LNCaP clone FGC (cell line): ENCODE measurements around the gene MICAL2.

Experiments used
- DNase-seq: peaks from one replicate; pipeline ENCODE4 v3.0.0-alpha.2; 2011; ENCODE audit warnings: low read depth
- H3K4me3 ChIP-seq: 2 replicates; pipeline ENCODE4 v1.5.1; 2011; ENCODE audit warnings: mild to moderate bottlenecking, low read depth, low read length, control low read depth
- CTCF ChIP-seq: IDR thresholded peaks from 2 replicates; pipeline ENCODE4 v1.5.1; 2012; ENCODE audit warnings: mild to moderate bottlenecking; ENCODE audit not compliant: control insufficient read depth, insufficient read depth; ENCODE audit errors: extremely low read depth

Gene MICAL2

GRCh38 chr11:12232160-12232559, 121.8 kb downstream of the MICAL2 start:
- DNase-seq, result no peak
- no peak overlapping the region for H3K4me3 ChIP-seq
- no peak for TF ChIP-seq CTCF

- no peak for TF ChIP-seq CTCF
- peak; percentile 88 for DNase-seq
Measured at GRCh38 chr11:12232817-12233601, 122.6 kb downstream of the MICAL2 start.

GRCh38 chr11:12233602-12233925, 123.2 kb downstream of the MICAL2 start:
- no peak for TF ChIP-seq CTCF
- DNase-seq, result no peak

More at GRCh38 chr11:12232817-12233601, 122.6 kb downstream of the MICAL2 start:
- no peak overlapping the region for H3K4me3 ChIP-seq

GRCh38 chr11:12234221-12234620, 123.8 kb downstream of the MICAL2 start:
- no peak for TF ChIP-seq CTCF
- no peak for DNase-seq
- H3K4me3 ChIP-seq, result no peak overlapping the region

More at GRCh38 chr11:12233602-12233925, 123.2 kb downstream of the MICAL2 start:
- H3K4me3 ChIP-seq, result no peak overlapping the region

GRCh38 chr11:12235080-12235479, 124.7 kb downstream of the MICAL2 start:
- TF ChIP-seq CTCF, result no peak
- no peak overlapping the region for H3K4me3 ChIP-seq

DNA sequence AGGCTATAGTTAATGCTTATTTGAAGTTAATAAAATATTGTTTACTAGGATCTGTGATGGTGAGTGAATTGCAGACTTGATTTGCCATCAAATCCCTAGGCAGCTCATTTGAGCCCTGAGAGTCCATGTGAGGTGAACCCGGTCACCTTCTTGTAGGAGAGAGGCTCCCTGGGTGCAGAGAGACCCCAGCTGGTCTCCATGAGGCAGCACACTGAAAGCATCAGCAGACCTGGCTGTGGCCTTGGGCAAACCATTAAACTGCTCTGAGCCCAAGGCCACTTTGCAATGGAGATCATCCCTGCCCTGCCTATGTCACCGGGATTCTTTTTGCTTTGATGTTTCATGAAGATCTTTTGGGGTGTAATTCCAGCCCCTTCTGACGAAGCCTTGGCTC, 125.2 kb downstream of the MICAL2 start:
- TF ChIP-seq CTCF, result no peak
- DNase-seq, result no peak
- no peak overlapping the region for H3K4me3 ChIP-seq

More at GRCh38 chr11:12235080-12235479, 124.7 kb downstream of the MICAL2 start:
- no peak for DNase-seq
